T-helper 1 cell treated with Interleukin-12 subunit alpha and Interleukin-12 subunit beta and Interleukin-4 antibody, amounts not matched to agents 30 μg/mL and 1 μg/mL, for 36 hours (primary cell): ENCODE measurements around the gene PHOSPHO1.

Source experiments
- H3K27ac Mint-ChIP-seq: one replicate; pipeline ENCODE4 v1.8.0; 2021; ENCODE audit warnings: mild to moderate bottlenecking, mixed read lengths
- H3K27me3 Mint-ChIP-seq: one replicate; pipeline ENCODE4 v1.8.0; 2021; ENCODE audit warnings: low read depth, mixed read lengths
- H3K36me3 Mint-ChIP-seq: one replicate; pipeline ENCODE4 v1.8.0; 2021; ENCODE audit warnings: low read depth, mixed read lengths
- H3K4me1 Mint-ChIP-seq: one replicate; pipeline ENCODE4 v1.8.0; 2021; ENCODE audit warnings: low read depth, mixed read lengths
- H3K4me3 Mint-ChIP-seq: one replicate; pipeline ENCODE4 v1.8.0; 2021; ENCODE audit warnings: mild to moderate bottlenecking, moderate library complexity, mixed read lengths
- H3K9me3 Mint-ChIP-seq: one replicate; pipeline ENCODE4 v1.8.0; 2021; ENCODE audit warnings: mixed read lengths

Gene PHOSPHO1

DNA sequence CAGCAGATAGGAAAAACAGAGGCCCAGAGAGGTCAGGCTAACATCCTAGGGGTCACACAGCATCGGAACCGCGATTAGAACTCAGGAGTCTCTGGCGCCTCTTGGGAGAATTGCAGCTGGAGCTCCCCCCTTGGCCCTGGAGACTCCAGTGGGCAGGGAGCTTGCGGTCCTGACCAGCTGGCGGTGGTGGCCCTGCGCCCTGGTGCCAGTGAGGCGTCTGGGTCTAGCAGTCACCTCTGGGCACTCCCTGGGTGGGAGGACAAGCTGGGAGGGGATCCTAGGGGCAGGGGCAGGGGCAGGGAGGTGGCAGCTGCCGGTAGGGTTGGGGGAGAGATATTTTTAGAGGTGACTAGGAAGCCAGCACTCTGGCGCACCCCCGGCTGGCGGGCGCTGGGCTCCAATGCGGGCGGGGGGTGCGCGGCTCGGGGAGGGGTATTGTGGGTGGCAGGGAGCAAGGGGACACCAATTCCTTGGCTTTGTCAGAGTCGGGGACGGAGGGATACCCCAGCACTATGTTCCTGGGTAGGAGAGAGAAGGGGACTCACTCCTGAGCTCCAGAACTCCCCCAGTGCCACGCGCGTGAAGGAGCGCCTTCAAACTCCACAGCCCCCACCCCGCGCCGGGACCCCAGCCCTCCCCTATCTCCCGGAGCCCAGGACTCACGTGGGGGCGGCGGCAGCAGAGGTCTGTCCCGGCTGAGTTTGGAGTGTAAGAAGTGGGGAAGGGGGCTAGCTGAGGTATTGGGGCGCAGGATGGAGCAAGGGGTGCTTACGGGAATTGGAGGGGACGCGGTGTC, 584 bp downstream of the PHOSPHO1 start:
- H3K27ac Mint-ChIP-seq, result no peak overlapping the region
- peaks cover 40% of the 10 kb centered on the region for H3K27me3 Mint-ChIP-seq
- H3K36me3 Mint-ChIP-seq, result peaks cover 4% of the 10 kb centered on the region
- peak overlapping the region; percentile 65 for H3K4me3 Mint-ChIP-seq
- no peaks in the 10 kb centered on the region for H3K9me3 Mint-ChIP-seq
- peaks cover 21% of the 10 kb centered on the region for H3K4me1 Mint-ChIP-seq

- Mint-ChIP-seq H3K9me3 (no peaks in the 10 kb centered on the region), H3K4me3 (peak overlapping the region; percentile 52), H3K36me3 (peaks cover 6% of the 10 kb centered on the region), H3K27me3 (peaks cover 43% of the 10 kb centered on the region), H3K27ac (no peak overlapping the region), H3K4me1 (peaks cover 23% of the 10 kb centered on the region)
Measured at GRCh38 chr17:49229076-49229804, 1.3 kb downstream of the PHOSPHO1 start.

GRCh38 chr17:49227436-49228261, 2.9 kb downstream of the PHOSPHO1 start:
- H3K27me3 Mint-ChIP-seq, result peaks cover 46% of the 10 kb centered on the region
- H3K27ac Mint-ChIP-seq, result peak overlapping the region; percentile 27
- H3K4me3 Mint-ChIP-seq, result no peak overlapping the region
- H3K9me3 Mint-ChIP-seq, result no peaks in the 10 kb centered on the region
- peaks cover 31% of the 10 kb centered on the region for H3K4me1 Mint-ChIP-seq
- peaks cover 17% of the 10 kb centered on the region for H3K36me3 Mint-ChIP-seq

- Mint-ChIP-seq H3K36me3 (peaks cover 24% of the 10 kb centered on the region), H3K27ac (no peak overlapping the region), H3K9me3 (no peaks in the 10 kb centered on the region), H3K4me3 (no peak overlapping the region), H3K27me3 (peaks cover 44% of the 10 kb centered on the region), H3K4me1 (peaks cover 33% of the 10 kb centered on the region)
Measured at GRCh38 chr17:49226771-49227435, 3.7 kb downstream of the PHOSPHO1 start.

GRCh38 chr17:49225554-49226236, 4.9 kb downstream of the PHOSPHO1 start:
- peaks cover 31% of the 10 kb centered on the region for H3K4me1 Mint-ChIP-seq
- no peaks in the 10 kb centered on the region for H3K9me3 Mint-ChIP-seq
- H3K36me3 Mint-ChIP-seq, result peaks cover 29% of the 10 kb centered on the region
- H3K27me3 Mint-ChIP-seq, result peaks cover 36% of the 10 kb centered on the region
- H3K4me3 Mint-ChIP-seq, result no peak overlapping the region
- H3K27ac Mint-ChIP-seq, result peak overlapping the region; percentile 67

DNA sequence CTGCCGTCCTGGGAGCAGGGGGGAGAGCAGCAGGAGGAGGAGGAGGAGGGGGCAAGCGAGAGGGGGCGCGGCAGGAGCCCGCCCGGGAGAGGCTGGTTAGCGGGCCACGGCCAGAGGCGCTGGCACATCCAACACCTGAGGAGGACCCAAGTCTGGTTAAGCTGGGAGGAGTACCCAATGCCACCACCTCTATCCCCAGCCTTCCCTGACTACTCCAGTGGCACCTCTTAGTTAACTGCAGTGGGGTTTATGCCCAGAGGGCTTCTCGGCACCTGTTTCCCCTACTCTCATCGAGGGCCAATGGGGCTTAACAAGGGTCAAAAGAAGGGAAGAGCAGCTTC, 5.6 kb downstream of the PHOSPHO1 start:
- peaks cover 34% of the 10 kb centered on the region for H3K4me1 Mint-ChIP-seq
- peaks cover 33% of the 10 kb centered on the region for H3K36me3 Mint-ChIP-seq
- no peak overlapping the region for H3K27ac Mint-ChIP-seq
- no peaks in the 10 kb centered on the region for H3K9me3 Mint-ChIP-seq
- peak overlapping the region; percentile 59 for H3K4me3 Mint-ChIP-seq
- peaks cover 36% of the 10 kb centered on the region for H3K27me3 Mint-ChIP-seq

DNA sequence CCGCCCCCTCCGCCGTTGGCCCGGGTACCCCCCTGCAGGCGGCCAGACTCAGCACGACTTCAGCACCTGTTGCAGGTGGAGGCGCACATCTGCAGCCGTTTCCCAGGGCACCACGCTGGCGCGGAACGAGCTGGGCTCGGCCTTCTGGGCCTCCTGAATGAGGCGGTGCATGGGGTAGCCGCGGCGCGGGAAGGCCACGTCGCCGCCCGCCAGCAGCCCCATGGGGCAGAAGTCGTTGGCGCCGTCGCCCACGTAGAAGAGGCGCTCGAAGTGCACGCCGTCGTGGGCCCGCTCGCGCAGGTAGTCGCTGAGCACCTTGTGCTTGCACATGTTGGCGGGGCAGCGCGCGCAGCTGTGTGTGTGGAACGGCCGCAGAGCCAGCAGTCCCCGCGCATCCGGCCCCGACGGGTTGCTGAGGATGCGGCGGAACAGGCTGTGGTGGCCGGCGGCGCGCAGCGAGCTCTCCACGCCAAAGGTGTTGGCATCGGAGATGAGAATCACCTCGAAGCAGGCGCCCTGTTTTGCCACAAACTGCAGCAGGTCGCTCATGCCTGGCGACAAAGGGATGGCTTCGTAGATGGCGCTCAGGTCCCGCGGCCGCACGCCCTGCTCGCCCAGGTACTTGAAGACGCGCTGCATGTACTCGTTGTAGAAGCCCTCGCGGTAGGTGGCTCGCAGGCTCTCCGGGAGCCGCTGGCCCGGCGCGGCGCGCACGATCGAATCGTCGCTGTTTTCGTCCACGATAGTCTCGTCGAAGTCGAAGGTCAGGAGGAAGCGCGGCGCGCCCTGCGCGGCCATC, 6.2 kb downstream of the PHOSPHO1 start:
- Mint-ChIP-seq H3K27me3 (peaks cover 31% of the 10 kb centered on the region), H3K4me1 (peaks cover 37% of the 10 kb centered on the region), H3K27ac (peak overlapping the region; percentile 49), H3K9me3 (no peaks in the 10 kb centered on the region), H3K36me3 (peaks cover 36% of the 10 kb centered on the region), H3K4me3 (peak overlapping the region; percentile 59)

DNA sequence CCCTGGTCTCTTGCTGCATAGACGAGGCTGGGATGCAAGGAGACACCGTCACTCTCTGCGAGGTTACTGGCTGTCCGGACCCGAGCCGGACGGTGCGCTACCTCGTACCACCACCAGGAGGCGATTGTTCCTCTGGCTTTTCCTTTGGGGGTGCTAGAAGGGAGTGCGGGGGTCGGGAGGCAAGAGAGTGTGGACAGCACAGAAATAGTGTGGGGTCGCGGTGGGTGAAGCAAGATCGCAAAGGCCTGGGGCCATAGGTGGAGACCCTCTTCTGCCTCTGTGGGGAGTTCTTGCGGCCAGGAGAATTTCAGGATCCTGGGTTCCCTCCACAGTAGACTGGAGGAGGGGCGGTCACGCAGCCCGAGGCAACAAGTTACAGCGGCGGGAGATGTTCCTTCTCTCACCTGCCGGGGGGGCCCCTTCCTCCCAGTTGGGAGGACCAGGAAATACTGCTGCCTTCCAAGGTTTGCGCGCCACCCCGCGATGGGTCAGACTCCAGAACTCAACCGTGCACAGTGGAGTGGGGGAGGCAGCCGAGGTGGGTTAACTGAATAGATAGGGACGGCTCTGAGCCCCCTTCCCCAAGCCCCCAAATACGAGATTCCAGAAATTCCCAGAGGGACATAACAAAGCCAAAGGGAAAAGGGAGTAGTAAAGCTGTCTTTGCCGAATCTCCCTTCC, 6.9 kb downstream of the PHOSPHO1 start:
- Mint-ChIP-seq H3K4me3 (peak overlapping the region; percentile 69), H3K27me3 (peaks cover 26% of the 10 kb centered on the region), H3K27ac (no peak overlapping the region), H3K4me1 (peaks cover 44% of the 10 kb centered on the region), H3K9me3 (no peaks in the 10 kb centered on the region), H3K36me3 (peaks cover 43% of the 10 kb centered on the region)

- H3K27ac Mint-ChIP-seq, result peak overlapping the region; percentile 50
- peaks cover 48% of the 10 kb centered on the region for H3K4me1 Mint-ChIP-seq
- H3K9me3 Mint-ChIP-seq, result no peaks in the 10 kb centered on the region
- peaks cover 26% of the 10 kb centered on the region for H3K27me3 Mint-ChIP-seq
- H3K4me3 Mint-ChIP-seq, result peak overlapping the region; percentile 69
- H3K36me3 Mint-ChIP-seq, result peaks cover 47% of the 10 kb centered on the region
Measured at GRCh38 chr17:49223168-49223516, 7.4 kb downstream of the PHOSPHO1 start.

DNA sequence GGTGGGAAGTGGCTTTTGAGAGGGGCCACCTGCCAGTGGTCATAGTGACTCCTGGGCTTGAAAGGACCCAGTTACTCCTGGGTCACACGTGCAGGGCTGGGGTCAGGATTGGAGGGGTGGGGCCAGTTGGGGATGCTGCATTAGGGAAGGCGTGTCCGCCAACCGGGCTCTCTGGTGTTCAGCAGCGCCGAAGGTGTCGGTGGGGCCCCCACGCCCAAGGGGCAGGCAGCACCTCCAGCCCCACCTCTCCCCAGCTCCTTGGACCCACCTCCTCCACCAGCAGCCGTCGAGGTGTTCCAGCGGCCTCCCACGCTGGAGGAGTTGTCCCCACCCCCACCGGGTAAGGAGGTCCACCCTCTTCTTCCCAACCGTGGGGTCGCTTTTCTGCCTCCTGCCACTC, 10.6 kb downstream of the PHOSPHO1 start:
- Mint-ChIP-seq H3K9me3 (no peaks in the 10 kb centered on the region), H3K4me3 (no peak overlapping the region), H3K27me3 (peaks cover 12% of the 10 kb centered on the region), H3K27ac (no peak overlapping the region), H3K4me1 (peaks cover 58% of the 10 kb centered on the region), H3K36me3 (peaks cover 66% of the 10 kb centered on the region)

DNA sequence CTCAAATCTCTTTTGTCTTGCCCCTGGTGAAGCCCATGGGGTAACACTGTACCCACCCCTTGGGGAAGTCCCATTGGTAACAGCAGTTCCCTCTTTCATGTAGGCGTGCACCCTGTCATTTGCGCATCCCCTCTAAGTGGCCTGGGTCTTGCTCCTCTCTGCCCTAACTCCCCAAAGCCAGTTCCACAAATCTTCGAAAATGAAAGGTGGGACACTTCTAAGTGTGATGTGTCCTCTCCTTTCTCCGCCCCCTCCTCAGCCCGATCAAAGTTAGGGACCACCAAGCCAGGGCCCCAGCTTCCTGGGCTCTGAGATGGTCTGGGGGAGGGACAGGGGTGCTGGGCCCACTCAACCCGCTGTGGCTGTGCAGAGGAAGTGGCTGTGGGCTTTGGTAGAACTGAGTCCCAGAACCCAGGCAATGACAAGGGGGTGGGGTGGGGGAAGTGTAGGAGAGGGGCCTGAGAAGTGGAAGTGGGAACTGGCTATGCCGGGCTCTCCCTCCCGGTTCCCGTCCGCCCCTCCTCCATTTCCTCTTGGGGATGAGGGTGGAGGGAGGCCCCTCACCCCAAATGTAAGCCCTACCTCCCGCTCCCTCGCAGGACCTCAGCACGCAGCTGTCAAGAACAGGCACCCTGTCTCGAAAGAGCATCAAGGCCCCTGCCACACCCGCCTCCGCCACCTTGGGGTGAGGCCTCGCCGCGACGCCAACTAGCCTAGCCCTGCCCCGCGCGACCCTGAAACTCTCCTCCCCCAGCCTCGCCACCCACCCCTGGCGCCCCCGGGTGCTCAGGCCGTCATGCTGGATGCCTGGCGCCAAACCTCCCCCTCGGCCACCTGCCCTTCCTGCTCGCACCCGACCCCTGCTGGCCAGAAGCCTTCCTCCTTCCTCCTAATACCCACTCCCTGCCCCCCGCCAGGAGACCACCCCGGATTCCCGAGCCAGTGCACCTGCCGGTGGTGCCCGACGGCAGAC, 11.4 kb downstream of the PHOSPHO1 start:
- H3K4me1 Mint-ChIP-seq, result peaks cover 60% of the 10 kb centered on the region
- H3K9me3 Mint-ChIP-seq, result no peaks in the 10 kb centered on the region
- peak overlapping the region; percentile 71 for H3K4me3 Mint-ChIP-seq
- peaks cover 68% of the 10 kb centered on the region for H3K36me3 Mint-ChIP-seq
- peaks cover 9% of the 10 kb centered on the region for H3K27me3 Mint-ChIP-seq
- peak overlapping the region; percentile 97 for H3K27ac Mint-ChIP-seq
